ENCODE results near the gene CTDP1.

Gene CTDP1

DNA sequence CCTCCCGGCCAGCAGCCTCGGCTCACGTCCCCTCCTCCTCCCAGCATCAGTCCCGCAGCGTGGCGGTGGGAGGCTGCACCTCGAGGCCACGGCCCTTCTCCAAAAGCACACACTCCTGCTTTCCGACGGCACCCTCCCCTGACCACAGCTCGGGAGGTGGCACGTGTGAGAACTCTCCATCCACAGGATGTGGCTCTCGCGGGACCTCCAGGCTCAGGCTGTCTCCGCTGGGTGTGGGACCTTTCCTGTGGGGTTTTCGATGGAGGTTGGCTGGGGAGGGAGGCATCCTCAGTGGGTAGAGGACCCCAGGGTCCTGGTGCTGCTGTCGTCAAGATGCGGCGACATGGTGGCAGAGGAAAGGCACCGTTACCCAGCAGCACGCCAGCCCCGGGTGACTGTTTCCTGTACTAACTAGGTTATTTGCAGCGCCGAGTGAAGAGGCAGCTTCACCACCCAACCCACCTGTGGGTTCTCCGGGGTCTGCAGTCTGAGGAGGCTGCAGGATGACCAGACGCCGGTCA is 75.3 kb downstream of the CTDP1 start:
- no peak for ATAC-seq
- TF ChIP-seq, protein P1, sequence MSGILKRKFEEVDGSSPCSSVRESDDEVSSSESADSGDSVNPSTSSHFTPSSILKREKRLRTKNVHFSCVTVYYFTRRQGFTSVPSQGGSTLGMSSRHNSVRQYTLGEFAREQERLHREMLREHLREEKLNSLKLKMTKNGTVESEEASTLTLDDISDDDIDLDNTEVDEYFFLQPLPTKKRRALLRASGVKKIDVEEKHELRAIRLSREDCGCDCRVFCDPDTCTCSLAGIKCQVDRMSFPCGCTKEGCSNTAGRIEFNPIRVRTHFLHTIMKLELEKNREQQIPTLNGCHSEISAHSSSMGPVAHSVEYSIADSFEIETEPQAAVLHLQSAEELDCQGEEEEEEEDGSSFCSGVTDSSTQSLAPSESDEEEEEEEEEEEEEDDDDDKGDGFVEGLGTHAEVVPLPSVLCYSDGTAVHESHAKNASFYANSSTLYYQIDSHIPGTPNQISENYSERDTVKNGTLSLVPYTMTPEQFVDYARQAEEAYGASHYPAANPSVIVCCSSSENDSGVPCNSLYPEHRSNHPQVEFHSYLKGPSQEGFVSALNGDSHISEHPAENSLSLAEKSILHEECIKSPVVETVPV (CRISPR knock-in tag; IDR thresholded peaks at IDR 0.05) = no peak
- TF ChIP-seq, protein P2, sequence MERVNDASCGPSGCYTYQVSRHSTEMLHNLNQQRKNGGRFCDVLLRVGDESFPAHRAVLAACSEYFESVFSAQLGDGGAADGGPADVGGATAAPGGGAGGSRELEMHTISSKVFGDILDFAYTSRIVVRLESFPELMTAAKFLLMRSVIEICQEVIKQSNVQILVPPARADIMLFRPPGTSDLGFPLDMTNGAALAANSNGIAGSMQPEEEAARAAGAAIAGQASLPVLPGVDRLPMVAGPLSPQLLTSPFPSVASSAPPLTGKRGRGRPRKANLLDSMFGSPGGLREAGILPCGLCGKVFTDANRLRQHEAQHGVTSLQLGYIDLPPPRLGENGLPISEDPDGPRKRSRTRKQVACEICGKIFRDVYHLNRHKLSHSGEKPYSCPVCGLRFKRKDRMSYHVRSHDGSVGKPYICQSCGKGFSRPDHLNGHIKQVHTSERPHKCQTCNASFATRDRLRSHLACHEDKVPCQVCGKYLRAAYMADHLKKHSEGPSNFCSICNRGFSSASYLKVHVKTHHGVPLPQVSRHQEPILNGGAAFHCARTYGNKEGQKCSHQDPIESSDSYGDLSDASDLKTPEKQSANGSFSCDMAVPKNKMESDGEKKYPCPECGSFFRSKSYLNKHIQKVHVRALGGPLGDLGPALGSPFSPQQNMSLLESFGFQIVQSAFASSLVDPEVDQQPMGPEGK (CRISPR knock-in tag; IDR thresholded peaks at IDR 0.05; ENCODE audit: borderline replicate concordance) = no peak
- no peak for TF ChIP-seq CSDC2 (CRISPR knock-in tag; IDR thresholded peaks at IDR 0.05)

DNA sequence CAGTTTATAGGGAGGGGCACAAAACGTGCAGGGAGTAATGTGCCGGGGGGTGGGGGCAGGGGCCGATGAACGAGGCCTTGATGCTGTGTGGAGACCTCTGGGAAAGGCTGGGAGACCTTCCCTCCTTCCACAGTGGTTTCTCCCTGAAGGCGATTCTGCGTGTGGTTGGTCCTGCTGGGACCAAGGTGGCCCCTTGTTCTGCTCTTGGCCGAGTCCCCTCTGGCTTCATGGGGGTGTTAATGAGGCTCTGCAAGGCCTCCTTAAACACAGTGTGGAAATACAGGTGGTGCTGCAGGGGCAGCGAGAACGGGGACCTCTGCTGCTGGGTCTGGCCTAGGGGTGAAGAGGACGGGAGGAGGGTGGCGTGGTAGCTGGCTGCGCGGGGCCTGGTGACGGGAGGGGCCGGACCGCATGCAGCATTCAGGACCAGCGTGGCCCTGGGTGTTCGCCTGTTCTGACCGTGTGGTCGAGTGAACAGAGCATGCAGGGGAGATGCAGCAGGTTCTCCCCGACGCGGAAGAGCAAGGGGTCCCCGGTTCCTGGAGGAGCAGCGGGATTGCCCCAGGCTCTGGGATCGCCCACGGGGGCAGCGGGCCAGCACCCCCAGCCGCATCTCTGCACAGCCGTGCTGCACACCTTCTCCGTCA is 76.0 kb downstream of the CTDP1 start:
- ATAC-seq = no peak
- no peak for TF ChIP-seq ZNF565 (CRISPR knock-in tag; conservative IDR thresholded peaks at IDR 0.05; ENCODE audit: low read depth)
- TF ChIP-seq ZFP3 (CRISPR knock-in tag; IDR thresholded peaks at IDR 0.05) = no peak
- no peak for TF ChIP-seq ZC3H10 (CRISPR knock-in tag; IDR thresholded peaks at IDR 0.05)
- TF ChIP-seq, protein P2 (CRISPR knock-in tag; IDR thresholded peaks at IDR 0.05; ENCODE audit: borderline replicate concordance) = no peak
- TF ChIP-seq GLIS3 (CRISPR knock-in tag; IDR thresholded peaks at IDR 0.05) = no peak
- TF ChIP-seq, protein P1 (CRISPR knock-in tag; IDR thresholded peaks at IDR 0.05) = no peak
- TF ChIP-seq, protein P3, sequence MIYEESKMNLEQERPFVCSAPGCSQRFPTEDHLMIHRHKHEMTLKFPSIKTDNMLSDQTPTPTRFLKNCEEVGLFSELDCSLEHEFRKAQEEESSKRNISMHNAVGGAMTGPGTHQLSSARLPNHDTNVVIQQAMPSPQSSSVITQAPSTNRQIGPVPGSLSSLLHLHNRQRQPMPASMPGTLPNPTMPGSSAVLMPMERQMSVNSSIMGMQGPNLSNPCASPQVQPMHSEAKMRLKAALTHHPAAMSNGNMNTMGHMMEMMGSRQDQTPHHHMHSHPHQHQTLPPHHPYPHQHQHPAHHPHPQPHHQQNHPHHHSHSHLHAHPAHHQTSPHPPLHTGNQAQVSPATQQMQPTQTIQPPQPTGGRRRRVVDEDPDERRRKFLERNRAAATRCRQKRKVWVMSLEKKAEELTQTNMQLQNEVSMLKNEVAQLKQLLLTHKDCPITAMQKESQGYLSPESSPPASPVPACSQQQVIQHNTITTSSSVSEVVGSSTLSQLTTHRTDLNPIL (CRISPR knock-in tag; IDR thresholded peaks at IDR 0.05; ENCODE audit: low read depth) = no peak
- TF ChIP-seq TOX (CRISPR knock-in tag; IDR thresholded peaks at IDR 0.05; ENCODE audit: borderline replicate concordance) = no peak
- TF ChIP-seq CSDC2 (CRISPR knock-in tag; IDR thresholded peaks at IDR 0.05) = no peak
- TF ChIP-seq ESRRG (CRISPR knock-in tag; IDR thresholded peaks at IDR 0.05) = no peak
- no peak for TF ChIP-seq SNAI2 (CRISPR knock-in tag; IDR thresholded peaks at IDR 0.05)
- no peak for TF ChIP-seq PPARA (CRISPR knock-in tag; IDR thresholded peaks at IDR 0.05; ENCODE audit: borderline replicate concordance)

DNA sequence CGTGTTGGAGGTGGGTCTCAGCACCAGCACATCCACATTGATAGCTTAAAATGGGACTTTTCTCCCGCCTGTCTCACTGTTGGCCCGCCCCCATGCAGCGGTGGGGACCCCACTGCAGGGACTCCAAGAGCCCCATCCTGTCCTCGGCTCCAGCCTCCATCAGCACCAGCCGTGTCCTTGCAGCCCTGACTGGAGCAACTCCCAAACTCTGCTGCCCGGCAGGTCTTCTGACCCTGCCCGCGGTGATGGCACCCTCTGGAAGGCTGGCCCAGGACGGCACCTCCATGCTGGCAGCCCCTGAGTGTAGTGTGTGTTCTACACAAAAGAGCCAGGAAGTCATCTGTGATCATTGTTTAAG is 76.5 kb downstream of the CTDP1 start:
- TF ChIP-seq, protein P4, sequence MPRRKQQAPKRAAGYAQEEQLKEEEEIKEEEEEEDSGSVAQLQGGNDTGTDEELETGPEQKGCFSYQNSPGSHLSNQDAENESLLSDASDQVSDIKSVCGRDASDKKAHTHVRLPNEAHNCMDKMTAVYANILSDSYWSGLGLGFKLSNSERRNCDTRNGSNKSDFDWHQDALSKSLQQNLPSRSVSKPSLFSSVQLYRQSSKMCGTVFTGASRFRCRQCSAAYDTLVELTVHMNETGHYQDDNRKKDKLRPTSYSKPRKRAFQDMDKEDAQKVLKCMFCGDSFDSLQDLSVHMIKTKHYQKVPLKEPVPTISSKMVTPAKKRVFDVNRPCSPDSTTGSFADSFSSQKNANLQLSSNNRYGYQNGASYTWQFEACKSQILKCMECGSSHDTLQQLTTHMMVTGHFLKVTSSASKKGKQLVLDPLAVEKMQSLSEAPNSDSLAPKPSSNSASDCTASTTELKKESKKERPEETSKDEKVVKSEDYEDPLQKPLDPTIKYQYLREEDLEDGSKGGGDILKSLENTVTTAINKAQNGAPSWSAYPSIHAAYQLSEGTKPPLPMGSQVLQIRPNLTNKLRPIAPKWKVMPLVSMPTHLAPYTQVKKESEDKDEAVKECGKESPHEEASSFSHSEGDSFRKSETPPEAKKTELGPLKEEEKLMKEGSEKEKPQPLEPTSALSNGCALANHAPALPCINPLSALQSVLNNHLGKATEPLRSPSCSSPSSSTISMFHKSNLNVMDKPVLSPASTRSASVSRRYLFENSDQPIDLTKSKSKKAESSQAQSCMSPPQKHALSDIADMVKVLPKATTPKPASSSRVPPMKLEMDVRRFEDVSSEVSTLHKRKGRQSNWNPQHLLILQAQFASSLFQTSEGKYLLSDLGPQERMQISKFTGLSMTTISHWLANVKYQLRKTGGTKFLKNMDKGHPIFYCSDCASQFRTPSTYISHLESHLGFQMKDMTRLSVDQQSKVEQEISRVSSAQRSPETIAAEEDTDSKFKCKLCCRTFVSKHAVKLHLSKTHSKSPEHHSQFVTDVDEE (CRISPR knock-in tag; IDR thresholded peaks at IDR 0.05) = no peak
- TF ChIP-seq GLIS3 (CRISPR knock-in tag; IDR thresholded peaks at IDR 0.05) (no peak), TCF4 (CRISPR knock-in tag; IDR thresholded peaks at IDR 0.05; ENCODE audit: borderline replicate concordance) (no peak), SNAI2 (CRISPR knock-in tag; IDR thresholded peaks at IDR 0.05) (no peak), ZC3H10 (CRISPR knock-in tag; IDR thresholded peaks at IDR 0.05) (no peak), ARNTL (CRISPR knock-in tag; IDR thresholded peaks at IDR 0.05; ENCODE audit: borderline replicate concordance, low read depth) (no peak), OSR1 (CRISPR knock-in tag; IDR thresholded peaks at IDR 0.05) (no peak), ISL1 (CRISPR knock-in tag; IDR thresholded peaks at IDR 0.05) (no peak), TOX (CRISPR knock-in tag; IDR thresholded peaks at IDR 0.05; ENCODE audit: borderline replicate concordance) (no peak), CSDC2 (CRISPR knock-in tag; IDR thresholded peaks at IDR 0.05) (no peak), ZFP3 (CRISPR knock-in tag; IDR thresholded peaks at IDR 0.05) (no peak), ZNF8 (CRISPR knock-in tag; IDR thresholded peaks at IDR 0.05) (no peak), ESRRG (CRISPR knock-in tag; IDR thresholded peaks at IDR 0.05) (no peak), ZNF70 (CRISPR knock-in tag; IDR thresholded peaks at IDR 0.05) (no peak)
- TF ChIP-seq, protein P5, sequence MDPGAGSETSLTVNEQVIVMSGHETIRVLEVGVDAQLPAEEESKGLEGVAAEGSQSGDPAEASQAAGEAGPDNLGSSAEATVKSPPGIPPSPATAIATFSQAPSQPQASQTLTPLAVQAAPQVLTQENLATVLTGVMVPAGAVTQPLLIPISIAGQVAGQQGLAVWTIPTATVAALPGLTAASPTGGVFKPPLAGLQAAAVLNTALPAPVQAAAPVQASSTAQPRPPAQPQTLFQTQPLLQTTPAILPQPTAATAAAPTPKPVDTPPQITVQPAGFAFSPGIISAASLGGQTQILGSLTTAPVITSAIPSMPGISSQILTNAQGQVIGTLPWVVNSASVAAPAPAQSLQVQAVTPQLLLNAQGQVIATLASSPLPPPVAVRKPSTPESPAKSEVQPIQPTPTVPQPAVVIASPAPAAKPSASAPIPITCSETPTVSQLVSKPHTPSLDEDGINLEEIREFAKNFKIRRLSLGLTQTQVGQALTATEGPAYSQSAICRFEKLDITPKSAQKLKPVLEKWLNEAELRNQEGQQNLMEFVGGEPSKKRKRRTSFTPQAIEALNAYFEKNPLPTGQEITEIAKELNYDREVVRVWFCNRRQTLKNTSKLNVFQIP (CRISPR knock-in tag; IDR thresholded peaks at IDR 0.05; ENCODE audit: borderline replicate concordance, low read depth) = no peak
- TF ChIP-seq, protein P3 (CRISPR knock-in tag; IDR thresholded peaks at IDR 0.05; ENCODE audit: low read depth) = no peak
- no peak for ATAC-seq
